Measurements from ENCODE around the gene KLRD1.

KLRD1 gene

GRCh38 chr12:10276774-10277173 is 30.9 kb upstream of the KLRD1 start:
- no peaks in the 10 kb centered on the region for H3K79me1 ChIP-seq (replicated peaks; ENCODE audit: low read length, poor library complexity, severe bottlenecking)
- H2AK5ac ChIP-seq (ENCODE audit: low read length, severe bottlenecking): no peak overlapping the region
- no peak overlapping the region for H2BK12ac ChIP-seq (ENCODE audit: low read length in 2 of 2)
- H3K4me1 ChIP-seq (ENCODE audit: control insufficient read depth, insufficient read depth, low read depth, low read length): no peaks in the 10 kb centered on the region
- H2BK120ac ChIP-seq (ENCODE audit: low read depth, low read length): no peak overlapping the region
- no peak overlapping the region for H3K9ac ChIP-seq (ENCODE audit: low read length)
- no peak for DNase-seq
- H3K18ac ChIP-seq (ENCODE audit: low read depth in 1 of 2, low read length in 2 of 2): no peak overlapping the region
- 100% methylated on average over 1 of the region's 1 CpG for WGBS
- H4K8ac ChIP-seq (ENCODE audit: low read length): no peak overlapping the region
- no peak overlapping the region for H2AFZ ChIP-seq (ENCODE audit: low read depth, low read length)
- H3K27me3 ChIP-seq (ENCODE audit: control insufficient read depth in 1 of 2, insufficient read depth in 1 of 2, low read length in 2 of 2): no peaks in the 10 kb centered on the region
- no peak overlapping the region for H2BK15ac ChIP-seq (ENCODE audit: low read depth, poor library complexity, severe bottlenecking)
- no peak overlapping the region for H3K14ac ChIP-seq (ENCODE audit: low read length in 2 of 2)
- H3K36me3 ChIP-seq (ENCODE audit: control insufficient read depth in 1 of 2, insufficient read depth in 2 of 2, low read depth in 1 of 2, low read length in 2 of 2): no peaks in the 10 kb centered on the region
- H3K4me3 ChIP-seq (ENCODE audit: insufficient read depth in 1 of 2, low read depth in 1 of 2, low read length in 2 of 2): no peak overlapping the region
- no peak overlapping the region for H3K4ac ChIP-seq (ENCODE audit: low read depth in 1 of 2, low read length in 2 of 2)
- H2BK5ac ChIP-seq (ENCODE audit: low read depth, low read length, poor library complexity, severe bottlenecking): no peak overlapping the region
- no peak overlapping the region for H3K4me2 ChIP-seq (ENCODE audit: low read length, poor library complexity, severe bottlenecking)
- no peak overlapping the region for H3K23ac ChIP-seq (ENCODE audit: low read length in 2 of 2)
- H3K9me3 ChIP-seq (ENCODE audit: control insufficient read depth, low read length): peaks cover 11% of the 10 kb centered on the region
- no peak overlapping the region for H3K27ac ChIP-seq (ENCODE audit: low read length, poor library complexity, severe bottlenecking)
- H4K91ac ChIP-seq (ENCODE audit: low read length): no peak overlapping the region

GRCh38 chr12:10278104-10278503 is 29.6 kb upstream of the KLRD1 start:
- H3K4me3 ChIP-seq (ENCODE audit: insufficient read depth in 1 of 2, low read depth in 1 of 2, low read length in 2 of 2): no peak overlapping the region
- WGBS: 98% methylated on average over 2 of the region's 2 CpGs
- H4K91ac ChIP-seq (ENCODE audit: low read length): no peak overlapping the region
- H3K4ac ChIP-seq (ENCODE audit: low read depth in 1 of 2, low read length in 2 of 2): no peak overlapping the region
- H2BK120ac ChIP-seq (ENCODE audit: low read depth, low read length): no peak overlapping the region
- H3K4me2 ChIP-seq (ENCODE audit: low read length, poor library complexity, severe bottlenecking): no peak overlapping the region
- H2AFZ ChIP-seq (ENCODE audit: low read depth, low read length): no peak overlapping the region
- no peaks in the 10 kb centered on the region for H3K27me3 ChIP-seq (ENCODE audit: control insufficient read depth in 1 of 2, insufficient read depth in 1 of 2, low read length in 2 of 2)
- no peak overlapping the region for H3K23ac ChIP-seq (ENCODE audit: low read length in 2 of 2)
- no peak overlapping the region for H2AK5ac ChIP-seq (ENCODE audit: low read length, severe bottlenecking)
- H3K9ac ChIP-seq (ENCODE audit: low read length): no peak overlapping the region
- H3K4me1 ChIP-seq (ENCODE audit: control insufficient read depth, insufficient read depth, low read depth, low read length): no peaks in the 10 kb centered on the region
- no peak overlapping the region for H4K8ac ChIP-seq (ENCODE audit: low read length)
- no peak overlapping the region for H3K18ac ChIP-seq (ENCODE audit: low read depth in 1 of 2, low read length in 2 of 2)
- H3K14ac ChIP-seq (ENCODE audit: low read length in 2 of 2): no peak overlapping the region
- no peaks in the 10 kb centered on the region for H3K79me1 ChIP-seq (replicated peaks; ENCODE audit: low read length, poor library complexity, severe bottlenecking)
- DNase-seq: no peak
- H3K9me3 ChIP-seq (ENCODE audit: control insufficient read depth, low read length): peaks cover 11% of the 10 kb centered on the region
- no peak overlapping the region for H2BK15ac ChIP-seq (ENCODE audit: low read depth, poor library complexity, severe bottlenecking)
- no peaks in the 10 kb centered on the region for H3K36me3 ChIP-seq (ENCODE audit: control insufficient read depth in 1 of 2, insufficient read depth in 2 of 2, low read depth in 1 of 2, low read length in 2 of 2)
- H3K27ac ChIP-seq (ENCODE audit: low read length, poor library complexity, severe bottlenecking): no peak overlapping the region
- no peak overlapping the region for H2BK5ac ChIP-seq (ENCODE audit: low read depth, low read length, poor library complexity, severe bottlenecking)
- H2BK12ac ChIP-seq (ENCODE audit: low read length in 2 of 2): no peak overlapping the region

- H3K27me3 ChIP-seq (ENCODE audit: control insufficient read depth in 1 of 2, insufficient read depth in 1 of 2, low read length in 2 of 2): no peaks in the 10 kb centered on the region
- peaks cover 5% of the 10 kb centered on the region for H3K9me3 ChIP-seq (ENCODE audit: control insufficient read depth, low read length)
- no peak overlapping the region for H2AK5ac ChIP-seq (ENCODE audit: low read length, severe bottlenecking)
- H2AFZ ChIP-seq (ENCODE audit: low read depth, low read length): no peak overlapping the region
- no peak for DNase-seq
- H2BK12ac ChIP-seq (ENCODE audit: low read length in 2 of 2): no peak overlapping the region
- H3K14ac ChIP-seq (ENCODE audit: low read length in 2 of 2): no peak overlapping the region
- H3K4me3 ChIP-seq (ENCODE audit: insufficient read depth in 1 of 2, low read depth in 1 of 2, low read length in 2 of 2): no peak overlapping the region
- no peak overlapping the region for H2BK5ac ChIP-seq (ENCODE audit: low read depth, low read length, poor library complexity, severe bottlenecking)
- no peak overlapping the region for H3K4ac ChIP-seq (ENCODE audit: low read depth in 1 of 2, low read length in 2 of 2)
- no peak overlapping the region for H4K8ac ChIP-seq (ENCODE audit: low read length)
- 97% methylated on average over 3 of the region's 3 CpGs for WGBS
- H3K27ac ChIP-seq (ENCODE audit: low read length, poor library complexity, severe bottlenecking): no peak overlapping the region
- no peak overlapping the region for H3K4me2 ChIP-seq (ENCODE audit: low read length, poor library complexity, severe bottlenecking)
- H3K23ac ChIP-seq (ENCODE audit: low read length in 2 of 2): no peak overlapping the region
- H3K79me1 ChIP-seq (replicated peaks; ENCODE audit: low read length, poor library complexity, severe bottlenecking): no peaks in the 10 kb centered on the region
- H3K18ac ChIP-seq (ENCODE audit: low read depth in 1 of 2, low read length in 2 of 2): no peak overlapping the region
- no peak overlapping the region for H4K91ac ChIP-seq (ENCODE audit: low read length)
- no peaks in the 10 kb centered on the region for H3K36me3 ChIP-seq (ENCODE audit: control insufficient read depth in 1 of 2, insufficient read depth in 2 of 2, low read depth in 1 of 2, low read length in 2 of 2)
- no peaks in the 10 kb centered on the region for H3K4me1 ChIP-seq (ENCODE audit: control insufficient read depth, insufficient read depth, low read depth, low read length)
- H2BK15ac ChIP-seq (ENCODE audit: low read depth, poor library complexity, severe bottlenecking): no peak overlapping the region
- H3K9ac ChIP-seq (ENCODE audit: low read length): no peak overlapping the region
- H2BK120ac ChIP-seq (ENCODE audit: low read depth, low read length): no peak overlapping the region
Measured at GRCh38 chr12:10279937-10280336, 27.7 kb upstream of the KLRD1 start.

- Histone ChIP-seq H3K27me3 (ENCODE audit: control insufficient read depth in 1 of 2, insufficient read depth in 1 of 2, low read length in 2 of 2) (no peaks in the 10 kb centered on the region), H2AFZ (ENCODE audit: low read depth, low read length) (no peak overlapping the region), H2BK12ac (ENCODE audit: low read length in 2 of 2) (no peak overlapping the region), H3K79me1 (replicated peaks; ENCODE audit: low read length, poor library complexity, severe bottlenecking) (no peaks in the 10 kb centered on the region), H3K23ac (ENCODE audit: low read length in 2 of 2) (no peak overlapping the region), H3K9ac (ENCODE audit: low read length) (no peak overlapping the region), H3K14ac (ENCODE audit: low read length in 2 of 2) (no peak overlapping the region), H2AK5ac (ENCODE audit: low read length, severe bottlenecking) (no peak overlapping the region), H3K4ac (ENCODE audit: low read depth in 1 of 2, low read length in 2 of 2) (no peak overlapping the region), H3K27ac (ENCODE audit: low read length, poor library complexity, severe bottlenecking) (no peak overlapping the region), H2BK120ac (ENCODE audit: low read depth, low read length) (no peak overlapping the region), H3K36me3 (ENCODE audit: control insufficient read depth in 1 of 2, insufficient read depth in 2 of 2, low read depth in 1 of 2, low read length in 2 of 2) (no peaks in the 10 kb centered on the region), H3K9me3 (ENCODE audit: control insufficient read depth, low read length) (no peaks in the 10 kb centered on the region), H2BK5ac (ENCODE audit: low read depth, low read length, poor library complexity, severe bottlenecking) (no peak overlapping the region), H3K18ac (ENCODE audit: low read depth in 1 of 2, low read length in 2 of 2) (no peak overlapping the region), H3K4me3 (ENCODE audit: insufficient read depth in 1 of 2, low read depth in 1 of 2, low read length in 2 of 2) (no peak overlapping the region), H4K91ac (ENCODE audit: low read length) (no peak overlapping the region), H3K4me2 (ENCODE audit: low read length, poor library complexity, severe bottlenecking) (no peak overlapping the region), H3K4me1 (ENCODE audit: control insufficient read depth, insufficient read depth, low read depth, low read length) (no peaks in the 10 kb centered on the region), H2BK15ac (ENCODE audit: low read depth, poor library complexity, severe bottlenecking) (no peak overlapping the region), H4K8ac (ENCODE audit: low read length) (no peak overlapping the region)
- 84% methylated on average over 3 of the region's 4 CpGs for WGBS
- no peak for DNase-seq
Measured at GRCh38 chr12:10283027-10283426, 24.6 kb upstream of the KLRD1 start.

Measured in mesenchymal stem cell (in vitro differentiated cells and primary cell).